Regular cardiac myocyte (primary cell): ENCODE results near the gene RGS18. TPM values are rescaled to one million over a fixed set of nuclear protein-coding genes. Genes with fewer than 3 reads are reported as not detected.

ENCODE experiments used
- total RNA-seq: library from RNA; depleted of rRNA; stranded (reverse); fragments of >200 nt; gene quantifications from 2 replicates; pipeline ENCODE4 v1.2.3, GENCODE V29; 2014

RGS18 gene
- not detected in 2 replicates for total RNA-seq

GRCh38 chr1:192158181-192158580, at the start of gene RGS18:
Gene RGS18 (plus strand): TSS chr1:192158462. CDS start chr1:192158638, 176 bp downstream.

Other genes with a start within 250 kb of the RGS18 start
- gene RGS21, start 158.5 kb downstream of the RGS18 start, total RNA-seq = not detected in 2 replicates